ENCODE data around the gene GIPR. TPM values are rescaled to one million over a fixed set of nuclear protein-coding genes. Genes with fewer than 3 reads are reported as not detected.
A peak's percentile ranks its signal among the peaks of the same experiment; 100 is the strongest.

Gene GIPR
- total and polyA plus RNA-seq, 2 of the 13 experiments (the other 11 are each of a cell fraction or from before 2014, with no cell fraction given): 0.15 to 1.2 TPM

DNA sequence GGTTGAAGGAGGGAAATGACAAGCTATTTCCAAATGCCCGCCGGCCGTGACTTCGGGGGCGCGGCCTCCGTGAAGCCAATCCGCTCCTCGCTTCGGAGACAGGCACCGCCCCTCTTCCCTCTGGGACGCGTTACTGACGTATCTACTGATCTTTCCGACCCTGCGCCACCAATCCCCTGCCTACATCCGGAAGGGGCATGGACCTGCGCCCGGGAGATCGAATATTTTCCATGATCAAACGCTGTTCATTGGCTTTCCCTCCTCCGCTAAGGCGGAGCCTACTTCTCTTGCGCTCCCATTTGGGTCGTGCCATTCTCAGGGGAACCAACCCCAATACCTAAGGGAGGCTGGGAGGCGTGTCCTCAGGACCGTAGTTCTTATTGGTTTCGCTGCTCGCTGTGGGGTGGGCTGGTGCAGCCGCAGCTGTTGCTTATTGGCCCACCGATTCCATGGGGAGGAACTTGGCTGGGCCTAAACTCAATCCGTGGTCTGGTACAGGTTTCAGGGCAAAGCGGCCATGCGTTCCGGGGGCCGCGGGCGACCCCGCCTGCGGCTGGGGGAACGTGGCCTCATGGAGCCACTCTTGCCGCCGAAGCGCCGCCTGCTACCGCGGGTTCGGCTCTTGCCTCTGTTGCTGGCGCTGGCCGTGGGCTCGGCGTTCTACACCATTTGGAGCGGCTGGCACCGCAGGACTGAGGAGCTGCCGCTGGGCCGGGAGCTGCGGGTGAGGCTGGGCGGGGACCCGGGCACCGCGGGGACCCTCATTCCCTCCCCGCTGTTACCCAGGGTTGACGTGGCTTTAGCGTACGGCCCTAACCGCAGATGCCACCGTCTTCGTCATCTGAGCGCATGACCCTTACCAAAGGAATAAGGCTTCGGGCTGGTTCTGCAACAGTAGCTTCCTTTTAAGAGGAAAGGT lies 24.4 kb downstream of the GIPR start, which contains the start of gene QPCTL (continued):
- TF ChIP-seq, protein P1, sequence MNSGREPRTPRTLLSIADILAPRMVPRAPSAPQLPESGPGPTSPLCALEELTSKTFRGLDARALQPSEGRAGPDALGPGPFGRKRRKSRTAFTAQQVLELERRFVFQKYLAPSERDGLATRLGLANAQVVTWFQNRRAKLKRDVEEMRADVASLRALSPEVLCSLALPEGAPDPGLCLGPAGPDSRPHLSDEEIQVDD (CRISPR knock-in tag; IDR thresholded peaks at IDR 0.05; ENCODE audit: borderline replicate concordance): peak; percentile 41; the same call in 1 of the 2 replicates
- TF ChIP-seq ZNF607 (CRISPR knock-in tag; IDR thresholded peaks at IDR 0.05; ENCODE audit: borderline replicate concordance) (0 out of 2 replicates have a peak, but pooled peaks have one; percentile 50), ZSCAN31 (CRISPR knock-in tag; IDR thresholded peaks at IDR 0.05; ENCODE audit: low read depth) (peak; percentile 18; the same call in 1 of the 2 replicates), POGZ (CRISPR knock-in tag; IDR thresholded peaks at IDR 0.05) (peak; percentile 7; the same call in 1 of the 2 replicates), NFKBIZ (CRISPR knock-in tag; IDR thresholded peaks at IDR 0.05) (0 out of 2 replicates have a peak, but pooled peaks have one; percentile 13), MEIS2 (CRISPR knock-in tag; IDR thresholded peaks at IDR 0.05) (no peak), PRDM10 (CRISPR knock-in tag; IDR thresholded peaks at IDR 0.05; ENCODE audit: low read depth) (peak; percentile 93; the same call in 1 of the 2 replicates), SAFB2 (CRISPR knock-in tag; IDR thresholded peaks at IDR 0.05; ENCODE audit: borderline replicate concordance, low read depth) (0 out of 2 replicates have a peak, but pooled peaks have one; percentile 16), NR0B2 (CRISPR knock-in tag; IDR thresholded peaks at IDR 0.05) (peak; percentile 78; the same call in 1 of the 2 replicates), ZNF574 (CRISPR knock-in tag; IDR thresholded peaks at IDR 0.05) (peak; percentile 14), NPAS2 (CRISPR knock-in tag; IDR thresholded peaks at IDR 0.05; ENCODE audit: borderline replicate concordance) (no peak), TFDP1 (CRISPR knock-in tag; IDR thresholded peaks at IDR 0.05; ENCODE audit: borderline replicate concordance) (peak; percentile 93; the same call in 1 of the 2 replicates)
- TF ChIP-seq, protein P2, sequence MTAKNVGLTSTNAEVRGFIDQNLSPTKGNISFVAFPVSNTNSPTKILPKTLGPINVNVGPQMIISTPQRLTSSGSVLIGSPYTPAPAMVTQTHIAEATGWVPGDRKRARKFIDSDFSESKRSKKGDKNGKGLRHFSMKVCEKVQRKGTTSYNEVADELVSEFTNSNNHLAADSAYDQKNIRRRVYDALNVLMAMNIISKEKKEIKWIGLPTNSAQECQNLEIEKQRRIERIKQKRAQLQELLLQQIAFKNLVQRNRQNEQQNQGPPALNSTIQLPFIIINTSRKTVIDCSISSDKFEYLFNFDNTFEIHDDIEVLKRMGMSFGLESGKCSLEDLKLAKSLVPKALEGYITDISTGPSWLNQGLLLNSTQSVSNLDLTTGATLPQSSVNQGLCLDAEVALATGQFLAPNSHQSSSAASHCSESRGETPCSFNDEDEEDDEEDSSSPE (CRISPR knock-in tag; IDR thresholded peaks at IDR 0.05): peak; percentile 97
- TF ChIP-seq, protein P3, sequence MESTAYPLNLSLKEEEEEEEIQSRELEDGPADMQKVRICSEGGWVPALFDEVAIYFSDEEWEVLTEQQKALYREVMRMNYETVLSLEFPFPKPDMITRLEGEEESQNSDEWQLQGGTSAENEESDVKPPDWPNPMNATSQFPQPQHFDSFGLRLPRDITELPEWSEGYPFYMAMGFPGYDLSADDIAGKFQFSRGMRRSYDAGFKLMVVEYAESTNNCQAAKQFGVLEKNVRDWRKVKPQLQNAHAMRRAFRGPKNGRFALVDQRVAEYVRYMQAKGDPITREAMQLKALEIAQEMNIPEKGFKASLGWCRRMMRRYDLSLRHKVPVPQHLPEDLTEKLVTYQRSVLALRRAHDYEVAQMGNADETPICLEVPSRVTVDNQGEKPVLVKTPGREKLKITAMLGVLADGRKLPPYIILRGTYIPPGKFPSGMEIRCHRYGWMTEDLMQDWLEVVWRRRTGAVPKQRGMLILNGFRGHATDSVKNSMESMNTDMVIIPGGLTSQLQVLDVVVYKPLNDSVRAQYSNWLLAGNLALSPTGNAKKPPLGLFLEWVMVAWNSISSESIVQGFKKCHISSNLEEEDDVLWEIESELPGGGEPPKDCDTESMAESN (CRISPR knock-in tag; conservative IDR thresholded peaks at IDR 0.05): no peak
